ENCODE data around the gene SPSB3.

GRCh38 chr16:1782408-1783264 lies at the start of gene SPSB3, which contains the start of gene NUBP2:
- no peak for TF ChIP-seq CTCF (optimal IDR thresholded peaks at IDR 0.05 in 1 of 3, IDR thresholded peaks at IDR 0.05 in 1 of 3, conservative IDR thresholded peaks at IDR 0.05 in 1 of 3; ENCODE audit: extremely low read depth in 1 of 3, insufficient read depth in 2 of 3, low read length in 3 of 3)
- no peak for TF ChIP-seq EZH2 (IDR thresholded peaks at IDR 0.05; ENCODE audit: low read length)
